NCI-H2196 (cell line): ENCODE results near the gene CHCHD4.

Experiments
- DNase-seq: peaks from one replicate; lab custom pipeline; 2025; ENCODE audit not compliant: unreplicated experiment; lab: John Stamatoyannopoulos, UW

Gene CHCHD4

GRCh38 chr3:14124615-14125192 is at the start of gene CHCHD4, which contains the start of gene TMEM43:
TSS of gene CHCHD4 (minus strand) at chr3:14124870. CDS start at chr3:14124676, 194 bp downstream.
TSS of gene TMEM43 (plus strand) at chr3:14125052. CDS start at chr3:14125194, 142 bp downstream.
- peak; percentile 91 for DNase-seq

- DNase-seq = no peak
Measured at GRCh38 chr3:14172496-14172895, 47.8 kb upstream of the CHCHD4 start.

- DNase-seq = no peak
Measured at GRCh38 chr3:14170531-14171159, 46.0 kb upstream of the CHCHD4 start.

GRCh38 chr3:14169871-14170270 is 45.2 kb upstream of the CHCHD4 start:
- no peak for DNase-seq

GRCh38 chr3:14169435-14169834 is 44.8 kb upstream of the CHCHD4 start:
- DNase-seq = no peak

GRCh38 chr3:14166877-14167603 is 42.4 kb upstream of the CHCHD4 start:
- no peak for DNase-seq

GRCh38 chr3:14162178-14162577 is 37.5 kb upstream of the CHCHD4 start:
- no peak for DNase-seq

- no peak for DNase-seq
Measured at GRCh38 chr3:14161282-14161681, 36.6 kb upstream of the CHCHD4 start.

- no peak for DNase-seq
Measured at GRCh38 chr3:14159426-14159825, 34.8 kb upstream of the CHCHD4 start.

- no peak for DNase-seq
Measured at GRCh38 chr3:14158370-14158769, 33.7 kb upstream of the CHCHD4 start.

GRCh38 chr3:14157951-14158350 is 33.3 kb upstream of the CHCHD4 start:
- no peak for DNase-seq

GRCh38 chr3:14156843-14157561 is 32.3 kb upstream of the CHCHD4 start:
- no peak for DNase-seq

GRCh38 chr3:14156201-14156600 is 31.5 kb upstream of the CHCHD4 start:
- DNase-seq = no peak

- no peak for DNase-seq
Measured at GRCh38 chr3:14154895-14155440, 30.3 kb upstream of the CHCHD4 start.

GRCh38 chr3:14154276-14154675 is 29.6 kb upstream of the CHCHD4 start:
- no peak for DNase-seq

- DNase-seq = no peak
Measured at GRCh38 chr3:14153663-14154062, 29.0 kb upstream of the CHCHD4 start.

- no peak for DNase-seq
Measured at GRCh38 chr3:14152963-14153355, 28.3 kb upstream of the CHCHD4 start.

- peak; percentile 6 for DNase-seq
Measured at GRCh38 chr3:14152233-14152962, 27.7 kb upstream of the CHCHD4 start.

GRCh38 chr3:14151471-14152083 is 26.9 kb upstream of the CHCHD4 start:
- no peak for DNase-seq
